Liver (tissue), 9 donors: ENCODE data around the gene DGKB. TPM values are rescaled to one million over a fixed set of nuclear protein-coding genes. Genes with fewer than 3 reads are reported as not detected.

Experiments used
- DNase-seq: peaks from one replicate; pipeline ENCODE4 v3.0.0-alpha.2; 2017; ENCODE audit warnings: low spot score
- H3K27ac ChIP-seq, 2 donors: one replicate each; pipeline ENCODE4 v1.7.0; 2013; ENCODE audit warnings: inconsistent platforms in 2 of 2, low read length in 2 of 2, control low read depth in 1 of 2, low read depth in 1 of 2, mild to moderate bottlenecking in 1 of 2
- H3K27me3 ChIP-seq, 4 donors: one replicate each; pipeline versions ENCODE4 v1.6.1 to v1.7.0; 2013; ENCODE audit warnings: low read length in 3 of 4, inconsistent platforms in 1 of 4, mild to moderate bottlenecking in 1 of 4, moderate library complexity in 1 of 4; ENCODE audit not compliant: control insufficient read depth in 4 of 4, insufficient read depth in 4 of 4
- H3K36me3 ChIP-seq, 4 donors: one replicate each; pipeline versions ENCODE4 v1.6.1 to v1.7.0; 2013; ENCODE audit warnings: low read length in 3 of 4, mild to moderate bottlenecking in 3 of 4, low read depth in 1 of 4, moderate library complexity in 1 of 4; ENCODE audit not compliant: control insufficient read depth in 4 of 4, insufficient read depth in 3 of 4
- H3K4me1 ChIP-seq, 4 donors: one replicate each; pipeline versions ENCODE4 v1.6.1 to v1.7.0; 2013; ENCODE audit warnings: low read length in 3 of 4, mild to moderate bottlenecking in 3 of 4, moderate library complexity in 1 of 4; ENCODE audit not compliant: control insufficient read depth in 4 of 4, insufficient read depth in 4 of 4
- H3K4me3 ChIP-seq, 3 donors: one replicate each; pipeline versions ENCODE4 v1.6.1 to v1.7.0; 2013; ENCODE audit warnings: low read length in 3 of 3, control low read depth in 1 of 3, low read depth in 1 of 3, mild to moderate bottlenecking in 1 of 3
- H3K9ac ChIP-seq, 2 donors: one replicate each; pipeline ENCODE4 v1.7.0; 2013; ENCODE audit warnings: low read length in 2 of 2, mild to moderate bottlenecking in 2 of 2, moderate library complexity in 2 of 2, control low read depth in 1 of 2, low read depth in 1 of 2
- H3K9me3 ChIP-seq, 4 donors: one replicate each; pipeline versions ENCODE4 v1.6.1 to v1.7.0; 2013; ENCODE audit warnings: low read length in 3 of 4; ENCODE audit not compliant: control insufficient read depth in 4 of 4
- ATF3 ChIP-seq: IDR thresholded peaks from 2 replicates; pipeline ENCODE4 v1.6.1; 2016; ENCODE audit warnings: antibody characterized with exemption
- CTCF ChIP-seq: fragments of 150-350 bp; IDR thresholded peaks from 2 replicates; pipeline ENCODE4 v1.5.1; 2017; ENCODE audit warnings: improper control_type of control experiment, low read depth, low read length; ENCODE audit not compliant: missing input control
- EGR1 ChIP-seq, 2 donors: IDR thresholded peaks; 2 replicates each; pipeline ENCODE4 v1.6.1; 2016 to 2018; ENCODE audit warnings: antibody characterized with exemption in 2 of 2, low read depth in 2 of 2
- FOXA1 ChIP-seq: IDR thresholded peaks from 2 replicates; pipeline ENCODE4 v1.6.1; 2016; ENCODE audit warnings: antibody characterized with exemption
- FOXA2 ChIP-seq: IDR thresholded peaks from 2 replicates; pipeline ENCODE4 v1.6.1; 2016; ENCODE audit warnings: antibody characterized with exemption
- GABPA ChIP-seq, 2 donors: IDR thresholded peaks in 1 of 2; conservative IDR thresholded peaks in 1 of 2; 2 replicates each; pipeline ENCODE4 v1.6.1; 2016; ENCODE audit warnings: antibody characterized with exemption in 2 of 2, mild to moderate bottlenecking in 1 of 2, moderate library complexity in 1 of 2
- HNF4A ChIP-seq, 2 donors: conservative IDR thresholded peaks; 2 replicates each; pipeline ENCODE4 v1.6.1; 2016; ENCODE audit warnings: antibody characterized with exemption in 2 of 2, mild to moderate bottlenecking in 2 of 2
- HNF4G ChIP-seq: IDR thresholded peaks from 2 replicates; pipeline ENCODE4 v1.6.1; 2016; ENCODE audit warnings: antibody characterized with exemption
- JUND ChIP-seq, 2 donors: IDR thresholded peaks; 2 replicates each; pipeline ENCODE4 v1.6.1; 2016; ENCODE audit warnings: antibody characterized with exemption in 2 of 2
- MAX ChIP-seq: IDR thresholded peaks from 2 replicates; pipeline ENCODE4 v1.6.1; 2016; ENCODE audit warnings: antibody characterized with exemption
- NR2F2 ChIP-seq: IDR thresholded peaks from 2 replicates; pipeline ENCODE4 v1.6.1; 2016; ENCODE audit warnings: antibody characterized with exemption
- RAD21 ChIP-seq, 2 donors: IDR thresholded peaks; 2 replicates each; pipeline ENCODE4 v1.6.1; 2016; ENCODE audit warnings: antibody characterized with exemption in 2 of 2, mild to moderate bottlenecking in 2 of 2
- REST ChIP-seq: IDR thresholded peaks from 2 replicates; pipeline ENCODE4 v1.6.1; 2016; ENCODE audit warnings: antibody characterized with exemption, mild to moderate bottlenecking
- RXRA ChIP-seq, 2 donors: IDR thresholded peaks; 2 replicates each; pipeline ENCODE4 v1.6.1; 2017 to 2018; ENCODE audit warnings: antibody characterized with exemption in 2 of 2, mild to moderate bottlenecking in 1 of 2
- SP1 ChIP-seq: IDR thresholded peaks from 2 replicates; pipeline ENCODE4 v1.6.1; 2018; ENCODE audit warnings: antibody characterized with exemption, mild to moderate bottlenecking
- TAF1 ChIP-seq: conservative IDR thresholded peaks from 2 replicates; pipeline ENCODE4 v1.6.1; 2016; ENCODE audit warnings: antibody characterized with exemption, mild to moderate bottlenecking
- YY1 ChIP-seq: IDR thresholded peaks from 2 replicates; pipeline ENCODE4 v1.6.1; 2016; ENCODE audit warnings: antibody characterized with exemption, mild to moderate bottlenecking
- ZBTB33 ChIP-seq: IDR thresholded peaks from 2 replicates; pipeline ENCODE4 v1.6.1; 2016; ENCODE audit warnings: antibody characterized with exemption
- WGBS: extraction: QIAGEN DNeasy Blood & Tissue Kit; methylation state at CpG from one replicate; pipeline ENCODE4 v1.1.7; 2013; 5-methylcytosine and 5-hydroxymethylcytosine counted together
- polyA plus RNA-seq, 2 donors: library from polyadenylated mRNA; stranded (reverse) in 1 of 2; unstranded in 1 of 2; fragments of 200-250 nt in 1 of 2; fragments of >200 nt in 1 of 2; fragmentation: Nextera tagmentation in 1 of 2; extraction: Ambion mirVana in 1 of 2; gene quantifications; one replicate each; pipeline versions ENCODE4 v1.2.1 to v1.2.3, GENCODE V29; 2013 to 2015
- total RNA-seq, 2 donors: library from RNA; depleted of rRNA; stranded (reverse); fragments of >200 nt; gene quantifications; one replicate each; pipeline ENCODE4 v1.2.3, GENCODE V29; 2014
- donor health status: healthy.
- donor health status: healthy.
- donor health status: healthy.
- donor health status: healthy.
- donor health status: healthy.

DGKB gene
- total and polyA plus RNA-seq, 4 donors, result 0.09 to 0.42 TPM; not detected in 2

GRCh38 chr7:14875941-14876587 lies 26.5 kb downstream of the DGKB start:
- H3K27me3 ChIP-seq, result no peaks in the 10 kb centered on the region
- H3K27ac ChIP-seq, result no peak overlapping the region
- H3K4me3 ChIP-seq, result no peak overlapping the region
- H3K4me1 ChIP-seq, result no peaks in the 10 kb centered on the region
- no peaks in the 10 kb centered on the region for H3K9me3 ChIP-seq
- 76% methylated on average over 8 of the region's 8 CpGs for WGBS
- no peaks in the 10 kb centered on the region for H3K36me3 ChIP-seq
- H3K9ac ChIP-seq, result no peak overlapping the region
- no peak for DNase-seq
- no peak for TF ChIP-seq ZBTB33
- no peak for TF ChIP-seq FOXA1
- TF ChIP-seq EGR1 (IDR thresholded peaks at IDR 0.05; ENCODE audit: low read depth in 2 of 2), result no peak
- TF ChIP-seq FOXA2, result no peak
- TF ChIP-seq TAF1, result no peak
- TF ChIP-seq CTCF, result no peak
- no peak for TF ChIP-seq RAD21 (IDR thresholded peaks at IDR 0.05)
- no peak for TF ChIP-seq RXRA (IDR thresholded peaks at IDR 0.05)
- TF ChIP-seq HNF4A (conservative IDR thresholded peaks at IDR 0.05), result no peak
- TF ChIP-seq SP1, result no peak
- no peak for TF ChIP-seq NR2F2
- no peak for TF ChIP-seq JUND (IDR thresholded peaks at IDR 0.05)
- no peak for TF ChIP-seq MAX
- TF ChIP-seq REST, result no peak
- TF ChIP-seq GABPA (IDR thresholded peaks at IDR 0.05 in 1 of 2, conservative IDR thresholded peaks at IDR 0.05 in 1 of 2), result no peak
- no peak for TF ChIP-seq YY1
- no peak for TF ChIP-seq HNF4G
- no peak for TF ChIP-seq ATF3
